Pancreas (tissue), 10 donors: Measurements from ENCODE around the gene ESRRG. TPM values are rescaled to one million over a fixed set of nuclear protein-coding genes. Genes with fewer than 3 reads are reported as not detected.

Experiments used
- ATAC-seq, 4 donors: fragments of 200-7000 bp; cut with Tn5 transposase; one replicate each; pipeline versions ENCODE4 v1.8.0 to v1.9.1; 2020; ENCODE audit warnings: mild to moderate bottlenecking in 4 of 4, moderate library complexity in 4 of 4
- DNase-seq, 6 donors: peaks; one replicate each; pipeline ENCODE4 v3.0.0-alpha.2; 2020
- FAIRE-seq: peaks from 2 replicates; lab custom pipeline; 2012; peaks lifted over from hg19 to GRCh38; lab: Jason Lieb, UNC
- H3K27ac ChIP-seq, 4 donors: fragments of 200-600 bp; sonication (generic); 1 replicate in 3 of 4; 2 replicates in 1 of 4; pipeline versions ENCODE4 v1.5.0 to v1.8.0; 2020
- H3K27me3 ChIP-seq, 4 donors: fragments of 200-600 bp; one replicate each; pipeline ENCODE4 v1.8.0; 2021
- H3K36me3 ChIP-seq, 3 donors: fragments of 200-600 bp; sonication (generic) in 1 of 3; one replicate each; pipeline versions ENCODE4 v1.5.0 to v1.8.0; 2020 to 2021
- H3K4me1 ChIP-seq, 3 donors: fragments of 200-600 bp; one replicate each; pipeline ENCODE4 v1.8.0; 2021
- H3K4me3 ChIP-seq, 4 donors: fragments of 200-600 bp; sonication (generic) in 2 of 4; one replicate each; pipeline versions ENCODE4 v1.5.0 to v1.8.0; 2020 to 2021
- H3K9me3 ChIP-seq, 4 donors: fragments of 200-600 bp; one replicate each; pipeline ENCODE4 v1.8.0; 2021
- WGBS, 2 donors: extraction: QIAGEN DNeasy Blood & Tissue Kit; methylation state at CpG; one replicate each; pipeline ENCODE4 v1.1.7; 2013; 5-methylcytosine and 5-hydroxymethylcytosine counted together
- intact Hi-C, 3 donors: fragments of 100-400 bp; cut with DNase I; formaldehyde crosslinking; loops; one replicate each; pipeline versions ENCODE4 v1.11.1 to v1.14.2; 2022
- polyA plus RNA-seq, 2 donors: library from polyadenylated mRNA; stranded (reverse); fragments of 200-250 nt; gene quantifications; one replicate each; pipeline ENCODE4 v1.2.3, GENCODE V29; 2013
- total RNA-seq, 6 donors: library from RNA; stranded (reverse); fragmentation: NEBNext Ultra II Directional in 4 of 6; extraction: Animal tissue kit (Norgen Biotek cat#: 25700) in 4 of 6; gene quantifications; one replicate each; pipeline versions ENCODE4 v1.2.1 to v1.2.4, GENCODE V29; 2021 to 2023
- TF ChIP-seq, protein P1 (sequence below), 4 donors: fragments of 200-600 bp; sonication (generic) in 3 of 4; IDR thresholded peaks; one replicate each; pipeline versions ENCODE4 v1.5.0 to v1.8.0; 2021; ENCODE audit warnings: antibody characterized with exemption in 4 of 4
- donor health status: healthy with polysubstance abuse.
- donor health status: DM: no; HTN: no; CAD: no; lungs with moderate emphysema.
- donor health status: DM: no; HTN: no; CAD: no.
- donor health status: control.
- donor health status: control.
- donor health status: Bipolar disorder and iron deficiency.
- donor health status: DM: yes; HTN: yes; CAD: no.
- donor health status: DM: no; HTN: no; CAD: no.
- donor health status: DM: no; HTN: no; CAD: no.
- donor health status: DM: yes; HTN: yes; CAD: no.

Gene ESRRG
- total and polyA plus RNA-seq, 8 donors, result 3.5 to 14.9 (median 10.4) TPM

DNA sequence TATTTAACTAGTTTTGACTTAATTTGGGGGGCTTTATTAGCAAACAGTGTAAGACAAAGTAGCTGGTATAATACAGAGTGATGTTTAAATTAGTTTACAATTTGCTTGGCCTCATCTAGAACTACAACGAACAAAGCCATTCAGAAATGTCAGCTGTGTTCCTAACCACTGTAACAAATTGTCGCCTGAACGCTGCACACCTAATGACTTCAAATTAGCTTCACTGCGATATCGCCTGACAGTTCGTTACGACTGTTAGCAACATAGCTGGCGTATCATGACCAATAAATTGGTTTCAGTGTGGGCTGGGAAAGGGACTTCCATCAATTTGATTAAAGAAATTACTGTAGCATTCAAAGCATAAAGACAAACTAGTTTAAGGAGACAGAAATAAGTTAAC lies 160.1 kb downstream of the ESRRG start:
- Histone ChIP-seq H3K27ac (no peak overlapping the region), H3K4me3 (no peak overlapping the region), H3K27me3 (no peaks in the 10 kb centered on the region), H3K9me3 (no peaks in the 10 kb centered on the region), H3K4me1 (no peaks in the 10 kb centered on the region), H3K36me3 (no peaks in the 10 kb centered on the region)
- DNase-seq (no peak), FAIRE-seq (no peak), ATAC-seq (no peak)
- TF ChIP-seq, protein P1, sequence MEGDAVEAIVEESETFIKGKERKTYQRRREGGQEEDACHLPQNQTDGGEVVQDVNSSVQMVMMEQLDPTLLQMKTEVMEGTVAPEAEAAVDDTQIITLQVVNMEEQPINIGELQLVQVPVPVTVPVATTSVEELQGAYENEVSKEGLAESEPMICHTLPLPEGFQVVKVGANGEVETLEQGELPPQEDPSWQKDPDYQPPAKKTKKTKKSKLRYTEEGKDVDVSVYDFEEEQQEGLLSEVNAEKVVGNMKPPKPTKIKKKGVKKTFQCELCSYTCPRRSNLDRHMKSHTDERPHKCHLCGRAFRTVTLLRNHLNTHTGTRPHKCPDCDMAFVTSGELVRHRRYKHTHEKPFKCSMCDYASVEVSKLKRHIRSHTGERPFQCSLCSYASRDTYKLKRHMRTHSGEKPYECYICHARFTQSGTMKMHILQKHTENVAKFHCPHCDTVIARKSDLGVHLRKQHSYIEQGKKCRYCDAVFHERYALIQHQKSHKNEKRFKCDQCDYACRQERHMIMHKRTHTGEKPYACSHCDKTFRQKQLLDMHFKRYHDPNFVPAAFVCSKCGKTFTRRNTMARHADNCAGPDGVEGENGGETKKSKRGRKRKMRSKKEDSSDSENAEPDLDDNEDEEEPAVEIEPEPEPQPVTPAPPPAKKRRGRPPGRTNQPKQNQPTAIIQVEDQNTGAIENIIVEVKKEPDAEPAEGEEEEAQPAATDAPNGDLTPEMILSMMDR (IDR thresholded peaks at IDR 0.05), result no peak
- WGBS, 2 donors, result 86 to 90% methylated on average over 8 of the region's 8 CpGs
- intact Hi-C loops, result no loop called here

DNA sequence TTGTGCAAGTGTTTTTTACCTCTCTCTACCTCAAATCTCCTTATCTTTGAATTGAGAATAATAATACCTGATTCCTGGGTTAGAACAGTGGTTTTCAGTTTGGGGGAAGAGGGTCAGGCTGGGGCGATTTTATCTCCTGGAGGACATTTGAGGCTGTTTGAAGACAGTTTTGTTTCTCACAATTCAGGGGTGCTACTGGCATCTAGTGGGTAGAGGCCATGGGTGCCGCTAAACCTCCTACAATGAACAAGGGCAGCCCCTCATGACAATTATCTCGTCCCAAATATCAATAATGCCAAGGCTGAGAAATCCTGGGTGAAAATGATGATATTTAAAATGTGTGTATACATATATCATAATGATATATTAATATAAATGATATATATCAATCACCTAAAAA lies 160.8 kb downstream of the ESRRG start:
- Histone ChIP-seq H3K27me3 (no peaks in the 10 kb centered on the region), H3K36me3 (no peaks in the 10 kb centered on the region), H3K27ac (no peak overlapping the region), H3K9me3 (no peaks in the 10 kb centered on the region), H3K4me3 (no peak overlapping the region), H3K4me1 (no peaks in the 10 kb centered on the region)
- TF ChIP-seq, protein P1 (IDR thresholded peaks at IDR 0.05), result no peak
- FAIRE-seq, result no peak
- 61 to 62% methylated on average over 3 of the region's 3 CpGs for WGBS, 2 donors
- intact Hi-C loops, result no loop called here
- ATAC-seq, result no peak
- DNase-seq, result no peak

DNA sequence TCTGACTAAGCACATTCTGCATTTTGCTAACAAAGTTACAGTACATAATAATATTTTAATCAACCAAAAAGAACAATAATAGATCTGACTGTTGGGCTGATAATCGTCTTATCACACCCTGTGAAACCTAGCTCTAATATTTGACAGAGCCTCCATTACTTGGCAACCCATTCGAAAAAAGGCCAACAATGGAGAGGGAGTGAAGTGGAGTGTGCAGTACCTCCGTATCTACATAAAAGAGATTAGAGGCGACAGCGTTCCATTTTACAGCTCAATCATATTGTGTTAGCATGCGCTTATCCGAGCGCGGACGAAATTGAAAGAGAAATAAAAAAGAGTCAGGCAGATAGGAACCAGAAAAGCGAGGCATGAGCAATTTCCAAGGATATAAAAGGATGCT lies 162.7 kb downstream of the ESRRG start:
- TF ChIP-seq, protein P1 (IDR thresholded peaks at IDR 0.05), result no peak
- Histone ChIP-seq H3K27ac (no peak overlapping the region), H3K4me1 (no peaks in the 10 kb centered on the region), H3K27me3 (no peaks in the 10 kb centered on the region), H3K4me3 (no peak overlapping the region), H3K36me3 (no peaks in the 10 kb centered on the region), H3K9me3 (no peaks in the 10 kb centered on the region)
- ATAC-seq (no peak), DNase-seq (no peak), FAIRE-seq (no peak)
- WGBS, 2 donors, result 80 to 81% methylated on average over 11 of the region's 11 CpGs
- intact Hi-C loops, result no loop called here

DNA sequence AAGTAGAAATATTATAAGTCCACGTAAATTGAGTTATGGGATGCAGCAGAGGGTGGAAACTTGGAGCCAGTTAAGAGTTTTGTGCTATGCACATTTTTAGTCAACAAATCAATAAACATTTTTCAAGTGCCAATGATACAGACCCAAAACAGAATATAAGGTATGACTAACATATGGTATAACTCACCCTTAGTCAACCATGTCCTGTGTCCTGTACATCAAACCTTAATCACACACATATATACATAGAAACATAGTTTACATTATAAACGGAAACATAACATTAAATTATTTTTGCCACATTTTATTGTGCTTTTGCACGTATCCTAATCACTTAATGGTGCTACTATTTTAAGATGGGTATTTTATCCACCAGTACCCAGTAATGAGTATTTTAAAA lies 163.9 kb downstream of the ESRRG start:
- Histone ChIP-seq H3K27me3 (no peaks in the 10 kb centered on the region), H3K4me3 (no peak overlapping the region), H3K9me3 (no peaks in the 10 kb centered on the region), H3K36me3 (no peaks in the 10 kb centered on the region), H3K27ac (no peak overlapping the region), H3K4me1 (no peaks in the 10 kb centered on the region)
- intact Hi-C loops, result no loop called here
- TF ChIP-seq, protein P1 (IDR thresholded peaks at IDR 0.05), result no peak
- DNase-seq (no peak), ATAC-seq (no peak), FAIRE-seq (no peak)
- WGBS, 2 donors, result 82 to 90% methylated on average over 3 of the region's 3 CpGs

DNA sequence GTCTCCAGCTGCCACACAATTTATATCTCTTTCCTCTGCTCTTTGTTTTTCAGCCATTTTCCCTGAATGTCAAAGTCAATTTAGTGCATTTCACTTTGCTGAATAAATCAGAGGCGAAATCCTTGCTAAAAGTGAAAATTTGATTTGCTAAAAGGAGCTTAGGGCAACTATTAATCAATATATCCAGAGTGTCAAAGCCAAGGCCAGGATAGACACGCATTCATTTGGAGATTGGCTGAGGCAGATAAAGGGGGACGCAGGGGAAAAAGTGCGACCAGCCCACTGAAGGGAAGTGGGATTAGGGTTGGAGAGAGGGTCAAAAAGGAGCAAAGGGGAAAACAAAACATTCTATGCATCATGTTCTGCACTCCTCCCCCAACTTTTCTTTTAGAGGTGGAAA lies 167.6 kb downstream of the ESRRG start:
- Histone ChIP-seq H3K9me3 (no peaks in the 10 kb centered on the region), H3K27me3 (no peaks in the 10 kb centered on the region), H3K36me3 (no peaks in the 10 kb centered on the region), H3K4me3 (no peak overlapping the region), H3K4me1 (no peaks in the 10 kb centered on the region), H3K27ac (no peak overlapping the region)
- FAIRE-seq (no peak), ATAC-seq (no peak), DNase-seq (no peak)
- WGBS, 2 donors, result 55 to 68% methylated on average over 4 of the region's 4 CpGs
- intact Hi-C loops, result no loop called here
- TF ChIP-seq, protein P1 (IDR thresholded peaks at IDR 0.05), result no peak
